Endothelial cell of umbilical vein (primary cell): ENCODE results near the gene ZEB1. TPM values are rescaled to one million over a fixed set of nuclear protein-coding genes. Genes with fewer than 3 reads are reported as not detected.
A peak's percentile ranks its signal among the peaks of the same experiment; 100 is the strongest.

ENCODE experiments used
- BruUV-seq: library from RNA; stranded (reverse); fragments of 400-500 nt; replicated peaks from 2 replicates; lab custom pipeline; 2021; lab: Mats Ljungman, UMichigan
- CTCF ChIA-PET: fragments of 300-600, 350-600 bp; sonication (Branson Sonifier 250); formaldehyde crosslinking; loops from one replicate; lab custom pipeline; 2021; ENCODE audit warnings: antibody characterized with exemption, inconsistent platforms; lab: Charles Lee
- POLR2A ChIA-PET: fragments of 300-600, 350-600 bp; sonication (Branson Sonifier 250); formaldehyde crosslinking; loops from one replicate; lab custom pipeline; 2021; ENCODE audit warnings: antibody characterized with exemption, inconsistent platforms; lab: Charles Lee
- DNase-seq: peaks from one replicate; pipeline ENCODE4 v3.0.0-alpha.2; 2011; ENCODE audit warnings: low read depth, low spot score
- FAIRE-seq: peaks from 2 replicates; lab custom pipeline; 2011; peaks lifted over from hg19 to GRCh38; lab: Jason Lieb, UNC
- H2AFZ ChIP-seq: 2 replicates; pipeline ENCODE4 v1.6.0; 2012; ENCODE audit warnings: low read depth, low read length, control low read depth, inconsistent platforms
- H3K27ac ChIP-seq: 2 replicates; pipeline ENCODE4 v1.5.1; 2011; ENCODE audit warnings: low read depth, mild to moderate bottlenecking, control low read depth, low read length, moderate library complexity; ENCODE audit not compliant: insufficient read depth
- H3K27me3 ChIP-seq, 2 experiments: 2 replicates each; pipeline versions ENCODE4 v1.6.0 to v1.6.1; 2011; ENCODE audit warnings: low read length in 2 of 2, mixed read lengths in 1 of 2; ENCODE audit not compliant: control insufficient read depth in 2 of 2, insufficient read depth in 2 of 2
- H3K36me3 ChIP-seq, 2 experiments: 2 replicates in 1 of 2; 3 replicates in 1 of 2; pipeline ENCODE4 v1.5.1; 2011; ENCODE audit warnings: low read length in 2 of 2, mild to moderate bottlenecking in 1 of 2, moderate library complexity in 1 of 2; ENCODE audit not compliant: control insufficient read depth in 2 of 2, insufficient read depth in 2 of 2; ENCODE audit errors: extremely low read depth in 1 of 2
- H3K4me1 ChIP-seq: 3 replicates; pipeline ENCODE4 v1.5.1; 2011; ENCODE audit warnings: mild to moderate bottlenecking, low read length; ENCODE audit not compliant: control insufficient read depth, insufficient read depth; ENCODE audit errors: extremely low read depth
- H3K4me2 ChIP-seq: 2 replicates; pipeline ENCODE4 v1.6.1; 2011; ENCODE audit warnings: low read length, control low read depth, mixed read lengths; ENCODE audit not compliant: insufficient read depth
- H3K4me3 ChIP-seq, 3 experiments: fragments of 200-600 bp in 1 of 3; sonication (generic), shearing (Covaris generic) in 1 of 3; replicated peaks in 1 of 3; 2 replicates each; pipeline ENCODE4 v1.5.1; 2011 to 2016; ENCODE audit warnings: control low read depth in 3 of 3, low read length in 3 of 3, mild to moderate bottlenecking in 2 of 3, inconsistent platforms in 1 of 3, low read depth in 1 of 3, moderate library complexity in 1 of 3; ENCODE audit not compliant: insufficient read depth in 1 of 3
- H3K79me2 ChIP-seq: 2 replicates; pipeline ENCODE4 v1.6.0; 2012; ENCODE audit warnings: low read length, inconsistent platforms; ENCODE audit not compliant: control insufficient read depth, insufficient read depth
- H3K9ac ChIP-seq: replicated peaks from 2 replicates; pipeline ENCODE3; 2011; ENCODE audit warnings: low read length, control low read depth; ENCODE audit not compliant: insufficient read depth; ENCODE audit errors: extremely low read depth
- H3K9me1 ChIP-seq: replicated peaks from 3 replicates; pipeline ENCODE4 v1.6.0; 2011; ENCODE audit warnings: mild to moderate bottlenecking, low read length; ENCODE audit not compliant: control insufficient read depth, insufficient read depth; ENCODE audit errors: extremely low read depth
- H3K9me3 ChIP-seq: replicated peaks from 2 replicates; pipeline ENCODE4 v1.5.1; 2012; ENCODE audit warnings: low read length, inconsistent platforms; ENCODE audit not compliant: control insufficient read depth, insufficient read depth
- H4K20me1 ChIP-seq: replicated peaks from 2 replicates; pipeline ENCODE3; 2011; ENCODE audit warnings: mild to moderate bottlenecking, low read length; ENCODE audit not compliant: control insufficient read depth, insufficient read depth; ENCODE audit errors: extremely low read depth
- CTCF ChIP-seq, 2 donors: IDR thresholded peaks; 1 replicate in 1 of 2; 2 replicates in 1 of 2; pipeline ENCODE4 v1.5.1; 2011; ENCODE audit warnings: low read length in 2 of 2, mild to moderate bottlenecking in 2 of 2, moderate library complexity in 2 of 2, control low read depth in 1 of 2, inconsistent platforms in 1 of 2, low read depth in 1 of 2; ENCODE audit not compliant: insufficient read depth in 1 of 2; ENCODE audit errors: extremely low read depth in 1 of 2
- EZH2 ChIP-seq: IDR thresholded peaks from 2 replicates; pipeline ENCODE4 v1.6.1; 2012; ENCODE audit warnings: borderline replicate concordance, low read depth, mild to moderate bottlenecking, moderate library complexity, low read length, inconsistent platforms; ENCODE audit not compliant: severe bottlenecking
- FOS ChIP-seq: IDR thresholded peaks from 2 replicates; pipeline ENCODE4 v1.6.1; 2011; ENCODE audit warnings: mild to moderate bottlenecking, low read length, moderate library complexity, borderline replicate concordance; ENCODE audit not compliant: insufficient read depth
- GATA2 ChIP-seq: IDR thresholded peaks from 2 replicates; pipeline ENCODE4 v1.7.0; 2011; ENCODE audit warnings: low read depth, mild to moderate bottlenecking, moderate library complexity, mixed read lengths, low read length; ENCODE audit not compliant: insufficient read length, insufficient read depth
- JUN ChIP-seq: IDR thresholded peaks from 2 replicates; pipeline ENCODE4 v1.6.1; 2011; ENCODE audit warnings: borderline replicate concordance, low read depth; ENCODE audit not compliant: insufficient read length, insufficient read depth
- MYC ChIP-seq: IDR thresholded peaks from one replicate; pipeline ENCODE4 v1.6.1; 2011; ENCODE audit warnings: mild to moderate bottlenecking, low read depth, low read length
- POLR2A ChIP-seq: IDR thresholded peaks from 2 replicates; pipeline ENCODE4 v1.6.1; 2012; ENCODE audit warnings: low read depth, mild to moderate bottlenecking, control low read depth, low read length
- POLR2AphosphoS5 ChIP-seq: IDR thresholded peaks from 2 replicates; pipeline ENCODE4 v1.6.1; 2012; ENCODE audit warnings: low read depth, mild to moderate bottlenecking, control low read depth, low read length, moderate library complexity; ENCODE audit not compliant: insufficient read depth
- dilution Hi-C: fragments of 300-500 bp; cut with MboI; formaldehyde crosslinking; loops from one replicate; pipeline ENCODE4 v1.15.0; 2019; ENCODE audit warnings: low sequenced_read_pairs; ENCODE audit not compliant: extremely low pct_ligation_motif_present
- intact Hi-C: fragments of 100-400 bp; cut with micrococcal nuclease; formaldehyde crosslinking; loops from one replicate; pipeline ENCODE4 v1.10.0; 2022
- polyA plus RNA-seq, 4 experiments: library from polyadenylated mRNA; depleted of rRNA in 3 of 4; stranded (reverse) in 3 of 4; unstranded in 1 of 4; fragments of >200 nt; gene quantifications; 2 replicates each; pipeline versions ENCODE4 v1.2.1 to v1.2.3, GENCODE V29; 2011 to 2012; ENCODE audit warnings: missing spikeins in 1 of 4
- total RNA-seq: library from RNA; stranded (reverse); gene quantifications from 2 replicates; pipeline ENCODE4 v1.2.3, GENCODE V29; 2021
- TF ChIP-seq, protein P1 (sequence below): IDR thresholded peaks from 2 replicates; pipeline ENCODE4 v1.6.1; 2011; ENCODE audit not compliant: insufficient read depth, insufficient read length

The ZEB1 gene
- total and polyA plus RNA-seq, 2 donors (not counting 3 experiments of a cell fraction or from before 2014, with no cell fraction given): 19.8 to 130 TPM

DNA sequence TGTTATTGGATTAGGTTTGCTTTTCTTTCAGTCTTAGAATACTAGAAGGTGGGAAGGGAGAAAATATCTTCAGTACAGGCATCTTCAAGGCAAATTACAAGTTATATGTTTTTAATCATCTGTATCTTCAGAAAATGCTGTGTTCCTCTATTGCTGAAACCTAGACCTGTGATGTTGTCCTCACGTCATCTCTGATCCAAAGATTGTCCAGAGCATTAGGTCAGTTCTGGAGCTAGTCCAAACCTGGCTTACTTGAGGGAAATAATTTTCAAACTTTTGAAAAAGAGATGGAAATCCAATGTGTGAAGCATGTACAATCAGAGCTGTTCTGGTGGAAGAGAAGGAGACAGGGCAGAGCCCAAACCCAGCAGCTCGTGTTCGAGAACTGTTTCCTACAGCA, 217.3 kb downstream of the ZEB1 start:
- Histone ChIP-seq H3K4me1 (no peaks in the 10 kb centered on the region), H2AFZ (no peak overlapping the region), H4K20me1 (no peaks in the 10 kb centered on the region), H3K27me3 (no peaks in the 10 kb centered on the region), H3K4me2 (no peak overlapping the region), H3K27ac (no peak overlapping the region), H3K9me3 (no peaks in the 10 kb centered on the region), H3K79me2 (no peaks in the 10 kb centered on the region), H3K9me1 (no peaks in the 10 kb centered on the region), H3K36me3 (no peaks in the 10 kb centered on the region), H3K4me3 (no peak overlapping the region), H3K9ac (no peak overlapping the region)
- FAIRE-seq (no peak), DNase-seq (peak; percentile 11)
- no peak for TF ChIP-seq GATA2
- no peak for TF ChIP-seq JUN
- no peak for TF ChIP-seq POLR2AphosphoS5
- TF ChIP-seq FOS: no peak
- TF ChIP-seq, protein P1, sequence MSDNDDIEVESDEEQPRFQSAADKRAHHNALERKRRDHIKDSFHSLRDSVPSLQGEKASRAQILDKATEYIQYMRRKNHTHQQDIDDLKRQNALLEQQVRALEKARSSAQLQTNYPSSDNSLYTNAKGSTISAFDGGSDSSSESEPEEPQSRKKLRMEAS: no peak
- no peak for TF ChIP-seq CTCF (IDR thresholded peaks at IDR 0.05; ENCODE audit: extremely low read depth in 1 of 2, insufficient read depth in 1 of 2, low read depth in 1 of 2, low read length in 2 of 2)
- TF ChIP-seq POLR2A: no peak
- no peak for TF ChIP-seq MYC
- no peak for TF ChIP-seq EZH2
- CTCF ChIA-PET: interaction anchor here (0.9 to 1.1 kb wide), 3 partner anchors 64 to 945 kb away, joined by 3 read pairs; no protein-coding TSS in a partner anchor
- POLR2A ChIA-PET: no interaction called here
- dilution Hi-C loops (no loop called here), intact Hi-C loops (no loop called here)
- BruUV-seq: no TSS peak
